Measurements from ENCODE around the gene TMEM200A.

The TMEM200A gene

GRCh38 chr6:130354322-130354721 is 11.5 kb upstream of the TMEM200A start:
- H3K4me3 ChIP-seq (ENCODE audit: low read depth, low read length): no peak overlapping the region
- TF ChIP-seq CTCF (IDR thresholded peaks at IDR 0.05; ENCODE audit: borderline replicate concordance, insufficient read depth, low read depth, low read length): no peak

- H3K4me3 ChIP-seq (ENCODE audit: low read depth, low read length): no peak overlapping the region
- no peak for TF ChIP-seq CTCF (IDR thresholded peaks at IDR 0.05; ENCODE audit: borderline replicate concordance, insufficient read depth, low read depth, low read length)
Observed at GRCh38 chr6:130355572-130355971, 10.2 kb upstream of the TMEM200A start.

GRCh38 chr6:130357436-130357835 is 8.4 kb upstream of the TMEM200A start:
- no peak overlapping the region for H3K4me3 ChIP-seq (ENCODE audit: low read depth, low read length)
- TF ChIP-seq CTCF (IDR thresholded peaks at IDR 0.05; ENCODE audit: borderline replicate concordance, insufficient read depth, low read depth, low read length): no peak

GRCh38 chr6:130359736-130360135 is 6.1 kb upstream of the TMEM200A start:
- H3K4me3 ChIP-seq (ENCODE audit: low read depth, low read length): no peak overlapping the region
- no peak for TF ChIP-seq CTCF (IDR thresholded peaks at IDR 0.05; ENCODE audit: borderline replicate concordance, insufficient read depth, low read depth, low read length)

GRCh38 chr6:130362128-130362527 is 3.7 kb upstream of the TMEM200A start:
- no peak overlapping the region for H3K4me3 ChIP-seq (ENCODE audit: low read depth, low read length)
- no peak for TF ChIP-seq CTCF (IDR thresholded peaks at IDR 0.05; ENCODE audit: borderline replicate concordance, insufficient read depth, low read depth, low read length)

- no peak for TF ChIP-seq CTCF (IDR thresholded peaks at IDR 0.05; ENCODE audit: borderline replicate concordance, insufficient read depth, low read depth, low read length)
- H3K4me3 ChIP-seq (ENCODE audit: low read depth, low read length): no peak overlapping the region
Observed at GRCh38 chr6:130364224-130364780, 1.5 kb upstream of the TMEM200A start.

- H3K4me3 ChIP-seq (ENCODE audit: low read depth, low read length): peak overlapping the region; percentile 75
Observed at GRCh38 chr6:130366107-130367005, 539 bp downstream of the TMEM200A start.

More at GRCh38 chr6:130366107-130367005, 539 bp downstream of the TMEM200A start:
- 0 out of 2 replicates have a peak, but pooled peaks have one; percentile 2 for TF ChIP-seq CTCF (IDR thresholded peaks at IDR 0.05; ENCODE audit: borderline replicate concordance, insufficient read depth, low read depth, low read length)

Measured in GM12875 (cell line).